IMR-90 (cell line): ENCODE measurements around the gene OBI1. TPM values are rescaled to one million over a fixed set of nuclear protein-coding genes. Genes with fewer than 3 reads are reported as not detected.
A peak's percentile ranks its signal among the peaks of the same experiment; 100 is the strongest.

Source experiments
- ATAC-seq: fragments of 200-7000 bp; cut with Tn5 transposase; 2 replicates; pipeline ENCODE4 v1.9.1; 2020; ENCODE audit warnings: low read depth, mild to moderate bottlenecking, moderate library complexity
- BruUV-seq: library from RNA; stranded (reverse); fragments of 400-500 nt; replicated peaks from 2 replicates; lab custom pipeline; 2021; lab: Mats Ljungman, UMichigan
- CTCF ChIA-PET: fragments of 300-600 bp; formaldehyde crosslinking; extraction: SDS; loops from one replicate; lab custom pipeline; 2021; ENCODE audit warnings: antibody characterized with exemption; lab: Yijun Ruan, JAX
- POLR2A ChIA-PET: fragments of 300-600 bp; sonication (Branson Sonifier 250); formaldehyde crosslinking; loops from one replicate; lab custom pipeline; 2022; ENCODE audit warnings: antibody characterized with exemption; ENCODE audit not compliant: unreplicated experiment; lab: Charles Lee
- DNase-seq: peaks from one replicate; pipeline ENCODE4 v3.0.0; 2013
- H2AFZ ChIP-seq: replicated peaks from 2 replicates; pipeline ENCODE3; 2013; ENCODE audit warnings: low read length, mild to moderate bottlenecking; ENCODE audit not compliant: poor library complexity
- H2AK5ac ChIP-seq: 2 replicates; pipeline ENCODE4 v1.6.1; 2013; ENCODE audit warnings: low read depth, low read length, inconsistent platforms
- H2AK9ac ChIP-seq: replicated peaks from 2 replicates; pipeline ENCODE3; 2013; ENCODE audit warnings: mild to moderate bottlenecking, low read depth, low read length, moderate library complexity; ENCODE audit not compliant: poor library complexity
- H2BK120ac ChIP-seq: 2 replicates; pipeline ENCODE4 v1.6.1; 2013; ENCODE audit warnings: low read depth, low read length, inconsistent platforms
- H2BK15ac ChIP-seq: 3 replicates; pipeline ENCODE4 v1.6.1; 2013; ENCODE audit warnings: low read depth, low read length, inconsistent platforms
- H2BK20ac ChIP-seq: 2 replicates; pipeline ENCODE4 v1.6.1; 2013; ENCODE audit warnings: low read depth, mild to moderate bottlenecking, inconsistent platforms, low read length, moderate library complexity
- H2BK5ac ChIP-seq: 2 replicates; pipeline ENCODE4 v1.6.1; 2013; ENCODE audit warnings: mild to moderate bottlenecking, low read depth, low read length, inconsistent platforms; ENCODE audit not compliant: poor library complexity, severe bottlenecking
- H3K14ac ChIP-seq: replicated peaks from 2 replicates; pipeline ENCODE4 v1.6.1; 2013; ENCODE audit warnings: low read depth, low read length, inconsistent platforms
- H3K18ac ChIP-seq: 2 replicates; pipeline ENCODE4 v1.6.1; 2013; ENCODE audit warnings: low read depth, low read length, control low read depth
- H3K23ac ChIP-seq: 2 replicates; pipeline ENCODE4 v1.6.1; 2013; ENCODE audit warnings: low read depth, low read length, inconsistent platforms
- H3K27ac ChIP-seq: 2 replicates; pipeline ENCODE4 v1.5.1; 2013; ENCODE audit warnings: mild to moderate bottlenecking, control low read depth, low read length; ENCODE audit not compliant: insufficient read depth
- H3K27me3 ChIP-seq: 2 replicates; pipeline ENCODE4 v1.6.1; 2013; ENCODE audit warnings: low read length; ENCODE audit not compliant: control insufficient read depth, insufficient read depth
- H3K36me3 ChIP-seq: 2 replicates; pipeline ENCODE4 v1.6.1; 2013; ENCODE audit warnings: low read length, mixed read lengths; ENCODE audit not compliant: control insufficient read depth, insufficient read depth
- H3K4ac ChIP-seq: 2 replicates; pipeline ENCODE4 v1.6.1; 2013; ENCODE audit warnings: low read depth, low read length, inconsistent platforms
- H3K4me1 ChIP-seq: 2 replicates; pipeline ENCODE4 v1.6.1; 2013; ENCODE audit warnings: low read length, mixed read lengths; ENCODE audit not compliant: control insufficient read depth, insufficient read depth
- H3K4me2 ChIP-seq: 2 replicates; pipeline ENCODE4 v1.6.1; 2013; ENCODE audit warnings: low read depth, mild to moderate bottlenecking, control low read depth, low read length, moderate library complexity
- H3K4me3 ChIP-seq: 2 replicates; pipeline ENCODE4 v1.5.1; 2013; ENCODE audit warnings: low read depth, mild to moderate bottlenecking, control low read depth, low read length, moderate library complexity; ENCODE audit not compliant: insufficient read depth
- H3K56ac ChIP-seq: 2 replicates; pipeline ENCODE4 v1.6.1; 2013; ENCODE audit warnings: low read length, inconsistent platforms; ENCODE audit not compliant: insufficient read depth; ENCODE audit errors: extremely low read depth
- H3K79me1 ChIP-seq, 2 experiments: 2 replicates each; pipeline ENCODE4 v1.6.1; 2013; ENCODE audit warnings: low read length in 2 of 2, inconsistent platforms in 1 of 2, low read depth in 1 of 2
- H3K9ac ChIP-seq: 2 replicates; pipeline ENCODE4 v1.6.1; 2013; ENCODE audit warnings: low read depth, low read length, control low read depth
- H3K9me1 ChIP-seq: 2 replicates; pipeline ENCODE4 v1.6.1; 2013; ENCODE audit warnings: low read length, inconsistent platforms; ENCODE audit not compliant: insufficient read depth
- H3K9me3 ChIP-seq: 2 replicates; pipeline ENCODE4 v1.6.1; 2013; ENCODE audit warnings: low read length; ENCODE audit not compliant: control insufficient read depth, insufficient read depth
- H4K20me1 ChIP-seq: 2 replicates; pipeline ENCODE4 v1.6.1; 2013; ENCODE audit warnings: low read length, inconsistent platforms; ENCODE audit not compliant: insufficient read depth
- H4K5ac ChIP-seq: 2 replicates; pipeline ENCODE4 v1.6.1; 2013; ENCODE audit warnings: mild to moderate bottlenecking, low read depth, low read length, control low read depth
- H4K8ac ChIP-seq, 2 experiments: 2 replicates each; pipeline ENCODE4 v1.6.1; 2013; ENCODE audit warnings: low read depth in 2 of 2, low read length in 2 of 2, control low read depth in 1 of 2, inconsistent platforms in 1 of 2
- H4K91ac ChIP-seq: 2 replicates; pipeline ENCODE4 v1.6.1; 2013; ENCODE audit warnings: low read depth, low read length, inconsistent platforms; ENCODE audit not compliant: insufficient read depth
- CHD1 ChIP-seq: IDR thresholded peaks from 2 replicates; pipeline ENCODE4 v1.6.1; 2012; ENCODE audit warnings: low read depth, low read length, improper control_type of control experiment
- CTCF ChIP-seq: conservative IDR thresholded peaks from 2 replicates; pipeline ENCODE4 v1.5.1; 2012; ENCODE audit warnings: mild to moderate bottlenecking, low read depth, low read length, improper control_type of control experiment
- FOS ChIP-seq: fragments of 150-350 bp; IDR thresholded peaks from 2 replicates; pipeline ENCODE4 v1.6.1; 2016; ENCODE audit warnings: low read depth, low read length
- MAFK ChIP-seq: IDR thresholded peaks from 2 replicates; pipeline ENCODE4 v1.6.1; 2012; ENCODE audit warnings: low read depth, low read length, improper control_type of control experiment
- MAZ ChIP-seq: IDR thresholded peaks from 2 replicates; pipeline ENCODE4 v1.6.1; 2012; ENCODE audit warnings: low read depth, mild to moderate bottlenecking, low read length, improper control_type of control experiment, moderate library complexity, borderline replicate concordance
- MXI1 ChIP-seq: IDR thresholded peaks from 2 replicates; pipeline ENCODE4 v1.6.1; 2012; ENCODE audit warnings: low read depth, mild to moderate bottlenecking, low read length, moderate library complexity, borderline replicate concordance
- NFE2L2 ChIP-seq: fragments of 150-350 bp; IDR thresholded peaks from 2 replicates; pipeline ENCODE4 v1.6.1; 2016; ENCODE audit warnings: low read depth, mild to moderate bottlenecking, low read length
- POLR2A ChIP-seq: IDR thresholded peaks from 2 replicates; pipeline ENCODE4 v1.6.1; 2012; ENCODE audit warnings: mild to moderate bottlenecking, low read depth, low read length
- RAD21 ChIP-seq: IDR thresholded peaks from 2 replicates; pipeline ENCODE4 v1.6.1; 2012; ENCODE audit warnings: low read length, improper control_type of control experiment
- RCOR1 ChIP-seq: IDR thresholded peaks from 2 replicates; pipeline ENCODE4 v1.6.1; 2012; ENCODE audit warnings: mild to moderate bottlenecking, low read length, improper control_type of control experiment; ENCODE audit not compliant: insufficient replicate concordance
- RFX5 ChIP-seq: IDR thresholded peaks from 2 replicates; pipeline ENCODE4 v1.8.0; 2012; ENCODE audit warnings: low read depth, mild to moderate bottlenecking, low read length, moderate library complexity
- SMC3 ChIP-seq: fragments of 150-350 bp; IDR thresholded peaks from 2 replicates; pipeline ENCODE4 v1.6.1; 2016; ENCODE audit warnings: low read depth, mild to moderate bottlenecking, antibody characterized with exemption, low read length, moderate library complexity
- USF2 ChIP-seq: fragments of 150-350 bp; IDR thresholded peaks from 2 replicates; pipeline ENCODE4 v1.6.1; 2017; ENCODE audit warnings: mild to moderate bottlenecking, antibody characterized with exemption, low read length, low read depth
- WGBS, 2 experiments: methylation state at CpG; one replicate each; pipeline versions ENCODE4 v1.1.5 to v1.1.7; 2013; ENCODE audit warnings: missing lambda C conversion rate in 2 of 2; ENCODE audit not compliant: insufficient read length in 1 of 2; ENCODE audit errors: extremely low coverage in 2 of 2; 5-methylcytosine and 5-hydroxymethylcytosine counted together
- dilution Hi-C: fragments of 300-500 bp; cut with HindIII; formaldehyde crosslinking; loops from one replicate; pipeline ENCODE4 v1.14.3; 2018; ENCODE audit warnings: low sequenced_read_pairs; ENCODE audit not compliant: unreplicated experiment
- in situ Hi-C: fragments of 300-500 bp; cut with MboI; formaldehyde crosslinking; loops from 3 replicates; pipeline ENCODE4 v1.14.3; 2019; ENCODE audit warnings: low sequenced_read_pairs, inconsistent platforms, mixed read lengths
- intact Hi-C: fragments of 100-400 bp; cut with micrococcal nuclease; formaldehyde crosslinking; loops from 2 replicates; pipeline ENCODE4 v1.10.0; 2022
- polyA plus RNA-seq, 3 experiments: library from polyadenylated mRNA; depleted of rRNA; stranded (reverse); fragments of >200 nt; gene quantifications; 2 replicates each; pipeline ENCODE4 v1.2.3, GENCODE V29; 2012; ENCODE audit warnings: low replicate concordance in 1 of 3
- total RNA-seq: library from RNA; depleted of rRNA; stranded (reverse); fragments of >200 nt; gene quantifications from 2 replicates; pipeline ENCODE4 v1.2.3, GENCODE V29; 2012

Gene OBI1
- total and polyA plus RNA-seq, 2 of the 4 experiments (the other 2 are of a cell fraction): 4.4 to 11.8 TPM

- TF ChIP-seq NFE2L2: no peak
- TF ChIP-seq POLR2A: no peak
- no peak for TF ChIP-seq RFX5
Observed at GRCh38 chr13:78596736-78597601, 62.0 kb downstream of the OBI1 start (continued).

GRCh38 chr13:78596399-78596735 is 62.6 kb downstream of the OBI1 start:
- no peaks in the 10 kb centered on the region for H3K79me1 ChIP-seq
- H4K20me1 ChIP-seq: peaks cover 3% of the 10 kb centered on the region; the same call in 1 of the 2 replicates
- H3K56ac ChIP-seq: no peak overlapping the region
- no peak overlapping the region for H3K4ac ChIP-seq
- 0% methylated on average over 9 of the region's 22 CpGs; no CpG with 5 or more reads in 1 of the 2 experiments for WGBS, 2 experiments
- no peak overlapping the region for H2AK5ac ChIP-seq
- no peak overlapping the region for H4K91ac ChIP-seq
- in situ Hi-C loops (loop anchor here (25.0 kb wide), 1 partner anchor 459 kb away; no protein-coding TSS in a partner anchor), dilution Hi-C loops (no loop called here), intact Hi-C loops (no loop called here)
- H3K14ac ChIP-seq: no peak overlapping the region
- H3K23ac ChIP-seq: no peak overlapping the region
- H3K4me2 ChIP-seq: no peak overlapping the region; the same call in 1 of the 2 replicates
- peaks cover 82% of the 10 kb centered on the region for H3K27me3 ChIP-seq
- no peak overlapping the region for H2BK15ac ChIP-seq
- no peak overlapping the region for H4K8ac ChIP-seq
- no peak overlapping the region for H2AK9ac ChIP-seq
- no peak overlapping the region for H2BK20ac ChIP-seq
- POLR2A ChIA-PET: no interaction called here
- H2BK120ac ChIP-seq: no peak overlapping the region
- CTCF ChIA-PET: interaction anchor here (1.3 kb wide), 1 partner anchor 11 kb away, joined by 3 read pairs; no protein-coding TSS in a partner anchor
- no peak overlapping the region for H3K18ac ChIP-seq
- no peaks in the 10 kb centered on the region for H3K36me3 ChIP-seq
- no peak overlapping the region for H2BK5ac ChIP-seq
- no peak overlapping the region for H3K9ac ChIP-seq
- no peak overlapping the region for H4K5ac ChIP-seq
- DNase-seq (no peak), ATAC-seq (0 out of 2 replicates have a peak, but pooled peaks have one; percentile 14)
- no peak overlapping the region for H3K4me3 ChIP-seq
- peaks cover 9% of the 10 kb centered on the region; the same call in 1 of the 2 replicates for H3K9me3 ChIP-seq
- peak overlapping the region; percentile 52 for H2AFZ ChIP-seq
- no peak overlapping the region for H3K27ac ChIP-seq
- BruUV-seq: no TSS peak
- H3K9me1 ChIP-seq: no peaks in the 10 kb centered on the region
- no peaks in the 10 kb centered on the region for H3K4me1 ChIP-seq
- TF ChIP-seq MAFK (no peak), RFX5 (no peak), MXI1 (no peak), RAD21 (no peak), POLR2A (no peak), CTCF (no peak), CHD1 (no peak), RCOR1 (no peak), MAZ (no peak), USF2 (no peak), NFE2L2 (no peak), FOS (no peak), SMC3 (no peak)
